ENCODE data around the gene TCTN1. TPM values are rescaled to one million over a fixed set of nuclear protein-coding genes. Genes with fewer than 3 reads are reported as not detected.

Gene TCTN1
- total and polyA plus RNA-seq, 9 of the 15 experiments (the other 6 are each of a cell fraction or from before 2014, with no cell fraction given) = 0.32 to 12.5 (median 4.0) TPM

- no peak for TF ChIP-seq ID3 (CRISPR knock-in tag; IDR thresholded peaks at IDR 0.05)
- TF ChIP-seq ID3 (tag; IDR thresholded peaks at IDR 0.05) = no peak
- no peak for TF ChIP-seq MITF (IDR thresholded peaks at IDR 0.05)
- no peak for TF ChIP-seq TARDBP (IDR thresholded peaks at IDR 0.05)
- peak in 1 of 2 experiments; percentile 62; a peak in 2 of 4 replicates for TF ChIP-seq CSDE1 (IDR thresholded peaks at IDR 0.05)
- no peak for TF ChIP-seq PHB (CRISPR knock-in tag; IDR thresholded peaks at IDR 0.05)
- no peak for TF ChIP-seq USF1 (CRISPR knock-in tag; IDR thresholded peaks at IDR 0.05)
- TF ChIP-seq XRCC5 (IDR thresholded peaks at IDR 0.05; ENCODE audit: low read depth, low read length) = no peak
- TF ChIP-seq, protein P1, sequence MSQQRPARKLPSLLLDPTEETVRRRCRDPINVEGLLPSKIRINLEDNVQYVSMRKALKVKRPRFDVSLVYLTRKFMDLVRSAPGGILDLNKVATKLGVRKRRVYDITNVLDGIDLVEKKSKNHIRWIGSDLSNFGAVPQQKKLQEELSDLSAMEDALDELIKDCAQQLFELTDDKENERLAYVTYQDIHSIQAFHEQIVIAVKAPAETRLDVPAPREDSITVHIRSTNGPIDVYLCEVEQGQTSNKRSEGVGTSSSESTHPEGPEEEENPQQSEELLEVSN (IDR thresholded peaks at IDR 0.05; ENCODE audit: borderline replicate concordance in 1 of 2, extremely low read depth in 1 of 2, insufficient read depth in 1 of 2, insufficient read length in 1 of 2, low read depth in 1 of 2, low read length in 1 of 2, poor library complexity in 1 of 2, severe bottlenecking in 1 of 2) = peak; percentile 61 to 76
- TF ChIP-seq NR1H2 (CRISPR knock-in tag; IDR thresholded peaks at IDR 0.05) = no peak
- 0 out of 2 replicates have a peak, but pooled peaks have one; percentile 33 for TF ChIP-seq CREM (IDR thresholded peaks at IDR 0.05; ENCODE audit: low read depth)
- peak; percentile 82 for TF ChIP-seq SUPT5H (IDR thresholded peaks at IDR 0.05)
- TF ChIP-seq, protein P2, sequence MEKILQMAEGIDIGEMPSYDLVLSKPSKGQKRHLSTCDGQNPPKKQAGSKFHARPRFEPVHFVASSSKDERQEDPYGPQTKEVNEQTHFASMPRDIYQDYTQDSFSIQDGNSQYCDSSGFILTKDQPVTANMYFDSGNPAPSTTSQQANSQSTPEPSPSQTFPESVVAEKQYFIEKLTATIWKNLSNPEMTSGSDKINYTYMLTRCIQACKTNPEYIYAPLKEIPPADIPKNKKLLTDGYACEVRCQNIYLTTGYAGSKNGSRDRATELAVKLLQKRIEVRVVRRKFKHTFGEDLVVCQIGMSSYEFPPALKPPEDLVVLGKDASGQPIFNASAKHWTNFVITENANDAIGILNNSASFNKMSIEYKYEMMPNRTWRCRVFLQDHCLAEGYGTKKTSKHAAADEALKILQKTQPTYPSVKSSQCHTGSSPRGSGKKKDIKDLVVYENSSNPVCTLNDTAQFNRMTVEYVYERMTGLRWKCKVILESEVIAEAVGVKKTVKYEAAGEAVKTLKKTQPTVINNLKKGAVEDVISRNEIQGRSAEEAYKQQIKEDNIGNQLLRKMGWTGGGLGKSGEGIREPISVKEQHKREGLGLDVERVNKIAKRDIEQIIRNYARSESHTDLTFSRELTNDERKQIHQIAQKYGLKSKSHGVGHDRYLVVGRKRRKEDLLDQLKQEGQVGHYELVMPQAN (IDR thresholded peaks at IDR 0.05; ENCODE audit: borderline replicate concordance) = peak; percentile 92
- 0 out of 2 replicates have a peak, but pooled peaks have one; percentile 13 for TF ChIP-seq ZNF592 (IDR thresholded peaks at IDR 0.05)
- TF ChIP-seq, protein P3, sequence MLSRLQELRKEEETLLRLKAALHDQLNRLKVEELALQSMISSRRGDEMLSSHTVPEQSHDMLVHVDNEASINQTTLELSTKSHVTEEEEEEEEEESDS (CRISPR knock-in tag; IDR thresholded peaks at IDR 0.05) = no peak
- peak; percentile 44; the same call in 1 of the 2 replicates for TF ChIP-seq MYNN (IDR thresholded peaks at IDR 0.05)
- TF ChIP-seq MYNN (CRISPR knock-in tag; IDR thresholded peaks at IDR 0.05) = no peak
These were observed at the start of gene TCTN1 (continued) for GRCh38 chr12:110613771-110614684.
